Natural killer cell (primary cell): ENCODE results near the gene PBLD. TPM values are rescaled to one million over a fixed set of nuclear protein-coding genes. Genes with fewer than 3 reads are reported as not detected.
"Not testable (repeated sequence)": the region's sequence is repeated elsewhere in the genome, so short reads cannot be mapped to it uniquely, and the experiment has no call there.

Source experiments
- ATAC-seq, 3 donors: fragments of 150-1000 bp in 2 of 3; fragments of 200-7000 bp in 1 of 3; cut with Tn5 transposase; 1 replicate in 1 of 3; 2 replicates in 2 of 3; pipeline ENCODE4 v1.10.0; 2021; ENCODE audit warnings: mild to moderate bottlenecking in 2 of 3, moderate library complexity in 2 of 3
- DNase-seq, 2 donors: peaks; one replicate each; pipeline versions ENCODE4 v3.0.0 to v3.0.0-alpha.2; 2013 to 2021; ENCODE audit warnings: mixed read lengths in 1 of 2
- H3K27ac ChIP-seq: one replicate; pipeline ENCODE4 v1.5.1; 2013; ENCODE audit warnings: mild to moderate bottlenecking, low read length
- H3K27me3 ChIP-seq: one replicate; pipeline ENCODE4 v1.6.1; 2013; ENCODE audit warnings: low read length; ENCODE audit not compliant: control insufficient read depth, insufficient read depth
- H3K36me3 ChIP-seq: one replicate; pipeline ENCODE4 v1.6.1; 2013; ENCODE audit warnings: low read length; ENCODE audit not compliant: control insufficient read depth, insufficient read depth
- H3K4me1 ChIP-seq: one replicate; pipeline ENCODE4 v1.6.1; 2013; ENCODE audit warnings: low read length; ENCODE audit not compliant: control insufficient read depth, insufficient read depth
- H3K4me3 ChIP-seq: one replicate; pipeline ENCODE4 v1.5.1; 2013; ENCODE audit warnings: low read length
- H3K9me3 ChIP-seq: one replicate; pipeline ENCODE4 v1.6.1; 2013; ENCODE audit warnings: low read length; ENCODE audit not compliant: control insufficient read depth, insufficient read depth
- H3K27ac Mint-ChIP-seq, 2 donors: one replicate each; pipeline ENCODE4 v1.8.0; 2022; ENCODE audit warnings: mild to moderate bottlenecking in 2 of 2, mixed read lengths in 2 of 2, moderate library complexity in 1 of 2
- H3K27me3 Mint-ChIP-seq, 2 donors: one replicate each; pipeline ENCODE4 v1.8.0; 2022; ENCODE audit warnings: low read depth in 2 of 2, mixed read lengths in 2 of 2
- H3K36me3 Mint-ChIP-seq: one replicate; pipeline ENCODE4 v1.8.0; 2022; ENCODE audit warnings: mixed read lengths
- H3K4me1 Mint-ChIP-seq, 2 donors: one replicate each; pipeline ENCODE4 v1.8.0; 2022; ENCODE audit warnings: mixed read lengths in 2 of 2
- H3K4me3 Mint-ChIP-seq: one replicate; pipeline ENCODE4 v1.8.0; 2022; ENCODE audit warnings: mild to moderate bottlenecking, moderate library complexity, mixed read lengths
- H3K9me3 Mint-ChIP-seq, 2 donors: one replicate each; pipeline ENCODE4 v1.8.0; 2022; ENCODE audit warnings: mixed read lengths in 2 of 2
- WGBS: methylation state at CpG from one replicate; pipeline ENCODE4 v1.1.7; 2013; ENCODE audit warnings: missing lambda C conversion rate; ENCODE audit not compliant: insufficient coverage; 5-methylcytosine and 5-hydroxymethylcytosine counted together
- intact Hi-C: fragments of 100-400 bp; cut with micrococcal nuclease; formaldehyde crosslinking; loops from one replicate; pipeline ENCODE4 v1.14.2; 2022
- total RNA-seq, 4 donors: library from RNA; stranded (reverse); fragments of 120-200 nt in 1 of 4; gene quantifications; one replicate each; pipeline versions ENCODE4 v1.2.3 to v1.2.4, GENCODE V29; 2013 to 2022
- TF ChIP-seq, protein P1 (sequence below): fragments of 200-600 bp; IDR thresholded peaks from one replicate; pipeline ENCODE4 v1.8.0; 2022; ENCODE audit warnings: antibody characterized with exemption

PBLD gene
- total RNA-seq, 3 donors from 2014 or later (not counting 1 experiment from before 2014, with no cell fraction given), result 1.4 to 2.1 (median 1.4) TPM

DNA sequence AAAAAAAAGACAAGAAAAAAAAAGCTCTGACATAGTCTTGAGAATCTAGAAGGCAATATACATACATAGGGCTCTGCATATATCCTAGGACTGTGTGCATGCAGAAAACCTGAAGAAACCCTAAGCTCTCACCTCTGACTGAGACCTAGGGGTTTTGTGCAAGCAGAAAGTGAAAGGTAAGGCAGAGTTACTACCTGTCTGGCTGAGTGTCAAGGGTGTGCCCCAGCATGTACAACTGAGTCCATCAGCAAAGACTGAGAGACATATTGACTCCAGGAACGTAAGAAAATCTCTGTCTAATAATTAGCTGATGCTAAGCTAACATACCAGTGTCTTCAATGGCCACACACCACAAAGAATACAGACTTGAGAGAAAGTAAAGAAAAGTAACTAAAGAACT lies 17.1 kb downstream of the PBLD start:
- 100% methylated on average over 1 of the region's 1 CpG for WGBS
- no peak for ATAC-seq
- H3K27ac ChIP-seq, result no peak overlapping the region
- H3K4me3 ChIP-seq, result no peak overlapping the region
- intact Hi-C loops, result no loop called here
- H3K4me1 Mint-ChIP-seq, result no peaks in the 10 kb centered on the region
- peaks cover 0 to 3% of the 10 kb centered on the region in 2 donors for H3K27me3 Mint-ChIP-seq
- H3K4me3 Mint-ChIP-seq, result no peak overlapping the region
- H3K27ac Mint-ChIP-seq, result no peak overlapping the region
- peaks cover 20% of the 10 kb centered on the region for H3K36me3 Mint-ChIP-seq
- H3K27me3 ChIP-seq, result no peaks in the 10 kb centered on the region
- TF ChIP-seq, protein P1, sequence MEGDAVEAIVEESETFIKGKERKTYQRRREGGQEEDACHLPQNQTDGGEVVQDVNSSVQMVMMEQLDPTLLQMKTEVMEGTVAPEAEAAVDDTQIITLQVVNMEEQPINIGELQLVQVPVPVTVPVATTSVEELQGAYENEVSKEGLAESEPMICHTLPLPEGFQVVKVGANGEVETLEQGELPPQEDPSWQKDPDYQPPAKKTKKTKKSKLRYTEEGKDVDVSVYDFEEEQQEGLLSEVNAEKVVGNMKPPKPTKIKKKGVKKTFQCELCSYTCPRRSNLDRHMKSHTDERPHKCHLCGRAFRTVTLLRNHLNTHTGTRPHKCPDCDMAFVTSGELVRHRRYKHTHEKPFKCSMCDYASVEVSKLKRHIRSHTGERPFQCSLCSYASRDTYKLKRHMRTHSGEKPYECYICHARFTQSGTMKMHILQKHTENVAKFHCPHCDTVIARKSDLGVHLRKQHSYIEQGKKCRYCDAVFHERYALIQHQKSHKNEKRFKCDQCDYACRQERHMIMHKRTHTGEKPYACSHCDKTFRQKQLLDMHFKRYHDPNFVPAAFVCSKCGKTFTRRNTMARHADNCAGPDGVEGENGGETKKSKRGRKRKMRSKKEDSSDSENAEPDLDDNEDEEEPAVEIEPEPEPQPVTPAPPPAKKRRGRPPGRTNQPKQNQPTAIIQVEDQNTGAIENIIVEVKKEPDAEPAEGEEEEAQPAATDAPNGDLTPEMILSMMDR, result no peak
- peaks cover 4% of the 10 kb centered on the region for H3K9me3 ChIP-seq
- DNase-seq, result no peak
- no peaks in the 10 kb centered on the region for H3K36me3 ChIP-seq
- H3K9me3 Mint-ChIP-seq, result peaks cover 7 to 12% of the 10 kb centered on the region in 2 donors
- H3K4me1 ChIP-seq, result no peaks in the 10 kb centered on the region

DNA sequence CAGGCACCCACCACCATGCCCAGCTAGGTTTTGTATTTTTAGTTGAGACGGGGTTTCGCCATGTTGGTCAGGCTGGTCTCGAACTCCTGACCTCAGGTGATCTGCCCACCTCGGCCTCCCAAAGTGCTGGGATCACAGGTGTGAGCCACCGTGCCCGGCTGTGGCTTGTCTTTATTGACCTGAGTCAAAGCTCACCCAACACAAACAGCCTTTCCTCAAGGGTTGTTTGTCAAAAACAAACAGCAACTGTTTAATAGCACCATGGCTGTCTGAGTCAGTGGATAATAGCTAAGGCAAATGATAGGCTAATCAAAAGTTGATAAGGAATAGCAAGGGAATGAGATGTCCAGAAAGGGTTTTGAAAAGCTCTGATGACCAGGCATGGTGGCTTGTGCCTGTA lies 17.8 kb downstream of the PBLD start:
- intact Hi-C loops, H3K4me3 Mint-ChIP-seq, H3K4me1 ChIP-seq, H3K9me3 ChIP-seq, ATAC-seq, DNase-seq, H3K27me3 ChIP-seq, H3K27me3 Mint-ChIP-seq, H3K27ac ChIP-seq, H3K4me1 Mint-ChIP-seq, H3K27ac Mint-ChIP-seq, H3K4me3 ChIP-seq, H3K36me3 ChIP-seq: not testable (repeated sequence)
- Mint-ChIP-seq H3K9me3 (peaks cover 7 to 12% of the 10 kb centered on the region in 2 donors), H3K36me3 (peaks cover 20% of the 10 kb centered on the region)
- WGBS, result 95% methylated on average over 5 of the region's 6 CpGs

DNA sequence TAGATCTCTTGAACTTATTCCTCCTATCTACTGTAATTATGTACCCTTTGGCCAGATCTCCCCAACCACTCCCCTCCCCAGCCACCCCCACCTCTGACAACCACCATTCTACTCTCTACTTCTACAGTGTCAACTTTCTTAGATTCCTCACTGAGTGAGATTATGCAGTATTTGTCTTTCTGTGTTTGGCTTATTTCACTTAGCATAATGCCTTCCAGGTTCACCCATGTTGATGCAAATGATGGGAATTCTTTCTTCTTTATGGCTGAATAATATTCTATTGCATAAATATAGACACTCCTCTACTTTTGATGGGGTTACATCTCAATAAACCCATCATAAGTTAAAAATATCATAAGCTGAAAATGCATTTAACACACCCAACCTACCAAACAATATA lies 22.2 kb downstream of the PBLD start:
- TF ChIP-seq, protein P1, result no peak
- H3K9me3 ChIP-seq, result no peaks in the 10 kb centered on the region
- Mint-ChIP-seq H3K36me3 (peaks cover 1% of the 10 kb centered on the region), H3K9me3 (no peaks in the 10 kb centered on the region), H3K4me3 (no peak overlapping the region), H3K27ac (no peak overlapping the region), H3K4me1 (no peaks in the 10 kb centered on the region), H3K27me3 (no peaks in the 10 kb centered on the region)
- no peaks in the 10 kb centered on the region for H3K36me3 ChIP-seq
- H3K4me1 ChIP-seq, result no peaks in the 10 kb centered on the region
- no peak for ATAC-seq
- intact Hi-C loops, result no loop called here
- no peaks in the 10 kb centered on the region for H3K27me3 ChIP-seq
- no peak overlapping the region for H3K4me3 ChIP-seq
- DNase-seq, result no peak
- no peak overlapping the region for H3K27ac ChIP-seq

DNA sequence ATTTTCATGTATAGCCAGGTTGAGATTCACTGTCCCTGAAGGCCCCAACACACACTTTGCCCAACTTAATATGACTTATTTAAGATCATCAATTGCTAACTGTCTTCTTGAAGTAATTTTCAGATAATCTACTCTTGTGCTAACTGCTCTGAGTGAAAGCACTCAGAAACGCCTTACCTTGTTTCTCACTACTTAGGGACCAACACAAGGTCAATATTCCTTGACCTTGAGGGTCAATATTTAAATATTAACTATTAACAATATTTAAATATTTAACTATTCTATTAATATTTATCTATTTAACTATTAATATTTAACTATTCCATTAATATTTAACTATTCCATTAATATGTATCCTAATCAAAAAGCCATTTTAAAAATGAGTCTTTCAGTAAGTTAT lies 26.9 kb downstream of the PBLD start:
- ATAC-seq, result no peak
- intact Hi-C loops, result no loop called here

More for the DNA sequence above, 26.9 kb downstream of the PBLD start:
- H3K27me3 Mint-ChIP-seq, result no peaks in the 10 kb centered on the region
- Histone ChIP-seq H3K9me3 (no peaks in the 10 kb centered on the region), H3K27me3 (no peaks in the 10 kb centered on the region), H3K27ac (no peak overlapping the region), H3K4me3 (no peak overlapping the region), H3K4me1 (peaks cover 5% of the 10 kb centered on the region), H3K36me3 (no peaks in the 10 kb centered on the region)
- H3K4me1 Mint-ChIP-seq, result no peaks in the 10 kb centered on the region
- H3K36me3 Mint-ChIP-seq, result no peaks in the 10 kb centered on the region
- DNase-seq, result no peak
- no CpG with 5 or more reads among the region's 1 CpG for WGBS
- TF ChIP-seq, protein P1, result no peak
- no peaks in the 10 kb centered on the region for H3K9me3 Mint-ChIP-seq
- H3K27ac Mint-ChIP-seq, result no peak overlapping the region
- no peak overlapping the region for H3K4me3 Mint-ChIP-seq
